Mucosa of descending colon (tissue), 3 donors: Measurements from ENCODE around the gene TFDP2. TPM values are rescaled to one million over a fixed set of nuclear protein-coding genes. Genes with fewer than 3 reads are reported as not detected.
"Not testable (repeated sequence)": the region's sequence is repeated elsewhere in the genome, so short reads cannot be mapped to it uniquely, and the experiment has no call there.

ENCODE experiments used
- ATAC-seq: fragments of 200-7000 bp; cut with Tn5 transposase; one replicate; pipeline ENCODE4 v1.9.1; 2020; ENCODE audit warnings: mild to moderate bottlenecking, moderate library complexity
- DNase-seq, 3 donors: peaks; one replicate each; pipeline ENCODE4 v3.0.0-alpha.2; 2020
- H3K36me3 ChIP-seq: fragments of 200-600 bp; one replicate; pipeline ENCODE4 v1.8.0; 2021; ENCODE audit warnings: low read depth, mild to moderate bottlenecking
- H3K4me1 ChIP-seq: fragments of 200-600 bp; one replicate; pipeline ENCODE4 v1.8.0; 2021; ENCODE audit warnings: low read depth, mild to moderate bottlenecking
- H3K4me3 ChIP-seq: fragments of 200-600 bp; one replicate; pipeline ENCODE4 v1.8.0; 2021; ENCODE audit warnings: mild to moderate bottlenecking
- H3K9me3 ChIP-seq: fragments of 200-600 bp; one replicate; pipeline ENCODE4 v1.8.0; 2021; ENCODE audit warnings: mild to moderate bottlenecking
- CTCF ChIP-seq: fragments of 200-600 bp; IDR thresholded peaks from one replicate; pipeline ENCODE4 v1.8.0; 2022; ENCODE audit warnings: antibody characterized with exemption, mild to moderate bottlenecking
- intact Hi-C, 2 donors: fragments of 100-400 bp; cut with DNase I in 1 of 2; cut with micrococcal nuclease in 1 of 2; formaldehyde crosslinking; loops; one replicate each; pipeline versions ENCODE4 v1.11.0 to v1.11.1; 2022; cut with DNase I, micrococcal nuclease
- total RNA-seq, 3 donors: library from RNA; stranded (reverse); fragmentation: NEBNext Ultra II Directional in 2 of 3; extraction: Animal tissue kit (Norgen Biotek cat#: 25700) in 2 of 3; gene quantifications; one replicate each; pipeline versions ENCODE4 v1.2.1 to v1.2.4, GENCODE V29; 2021 to 2023
- donor health status: DM: no; HTN: no; CAD: no; lungs with moderate emphysema.
- donor health status: DM: no; HTN: no; CAD: no.
- donor health status: DM: no; HTN: yes; CAD: no.

Gene TFDP2
- total RNA-seq, 3 donors from 2014 or later = 45.1 to 61.4 (median 54.8) TPM

GRCh38 chr3:142151828-142152227, 2.5 kb upstream of the TFDP2 start:
- Histone ChIP-seq H3K4me1 (peaks cover 9% of the 10 kb centered on the region), H3K4me3 (no peak overlapping the region), H3K9me3 (no peaks in the 10 kb centered on the region), H3K36me3 (no peaks in the 10 kb centered on the region)
- intact Hi-C loops = no loop called here
- DNase-seq = no peak
- no peak for ATAC-seq
- no peak for TF ChIP-seq CTCF

GRCh38 chr3:142151240-142151639, 1.9 kb upstream of the TFDP2 start:
- intact Hi-C loops = no loop called here
- no peak for TF ChIP-seq CTCF
- Histone ChIP-seq H3K4me3 (no peak overlapping the region), H3K4me1 (peaks cover 9% of the 10 kb centered on the region), H3K9me3 (no peaks in the 10 kb centered on the region), H3K36me3 (no peaks in the 10 kb centered on the region)
- DNase-seq (no peak), ATAC-seq (no peak)

- no peak for TF ChIP-seq CTCF
- ATAC-seq (no peak), DNase-seq (no peak)
- no peaks in the 10 kb centered on the region for H3K36me3 ChIP-seq
- H3K4me3 ChIP-seq = no peak overlapping the region
- H3K4me1 ChIP-seq = peaks cover 9% of the 10 kb centered on the region
- H3K9me3 ChIP-seq = no peaks in the 10 kb centered on the region
- intact Hi-C loops = no loop called here
Observed at GRCh38 chr3:142150271-142150670, 927 bp upstream of the TFDP2 start.

GRCh38 chr3:142149673-142149992, 289 bp upstream of the TFDP2 start:
- H3K4me3 ChIP-seq = peak overlapping the region; percentile 52
- no peak for TF ChIP-seq CTCF
- intact Hi-C loops = no loop called here
- no peaks in the 10 kb centered on the region for H3K9me3 ChIP-seq
- ATAC-seq (no peak), DNase-seq (no peak)
- H3K36me3 ChIP-seq = no peaks in the 10 kb centered on the region
- H3K4me1 ChIP-seq = peaks cover 9% of the 10 kb centered on the region

GRCh38 chr3:142148044-142148791, 1.1 kb downstream of the TFDP2 start:
- no peak for TF ChIP-seq CTCF
- peaks cover 9% of the 10 kb centered on the region for H3K4me1 ChIP-seq
- H3K9me3 ChIP-seq = no peaks in the 10 kb centered on the region
- no peaks in the 10 kb centered on the region for H3K36me3 ChIP-seq
- peak overlapping the region; percentile 52 for H3K4me3 ChIP-seq
- no peak for DNase-seq
- intact Hi-C loops = no loop called here
- no peak for ATAC-seq

- intact Hi-C loops, H3K9me3 ChIP-seq, DNase-seq, H3K4me1 ChIP-seq, H3K36me3 ChIP-seq, H3K4me3 ChIP-seq, ATAC-seq: not testable (repeated sequence)
Observed at GRCh38 chr3:142144587-142144986, 4.8 kb downstream of the TFDP2 start.

- H3K4me3 ChIP-seq, ATAC-seq, H3K4me1 ChIP-seq, DNase-seq, H3K9me3 ChIP-seq, H3K36me3 ChIP-seq, intact Hi-C loops: not testable (repeated sequence)
Observed at GRCh38 chr3:142140608-142141285, 8.6 kb downstream of the TFDP2 start.

GRCh38 chr3:142137089-142137488, 12.3 kb downstream of the TFDP2 start:
- H3K4me1 ChIP-seq, ATAC-seq, intact Hi-C loops, H3K9me3 ChIP-seq, DNase-seq, H3K36me3 ChIP-seq, H3K4me3 ChIP-seq: not testable (repeated sequence)
